H9 (cell line): ENCODE results near the gene SP5. TPM values are rescaled to one million over a fixed set of nuclear protein-coding genes. Genes with fewer than 3 reads are reported as not detected.

Source experiments
- DNase-seq: peaks from one replicate; pipeline ENCODE4 v3.0.0-alpha.2; 2017
- H2AFZ ChIP-seq: one replicate; pipeline ENCODE4 v1.6.1; 2013; ENCODE audit warnings: mild to moderate bottlenecking, low read length, control low read depth, moderate library complexity
- H2AK5ac ChIP-seq: 2 replicates; pipeline ENCODE4 v1.6.1; 2013; ENCODE audit warnings: low read length, control low read depth, mixed read lengths; ENCODE audit not compliant: insufficient read length
- H2BK120ac ChIP-seq: one replicate; pipeline ENCODE4 v1.6.1; 2013; ENCODE audit warnings: low read depth, mild to moderate bottlenecking, low read length, control low read depth, inconsistent platforms; ENCODE audit not compliant: poor library complexity, severe bottlenecking
- H2BK12ac ChIP-seq: 2 replicates; pipeline ENCODE4 v1.6.1; 2013; ENCODE audit warnings: low read length, control low read depth, mixed read lengths, low read depth; ENCODE audit not compliant: insufficient read length
- H2BK15ac ChIP-seq: 2 replicates; pipeline ENCODE4 v1.6.1; 2013; ENCODE audit warnings: low read depth, low read length, control low read depth
- H2BK20ac ChIP-seq: one replicate; pipeline ENCODE4 v1.6.1; 2013; ENCODE audit warnings: low read depth, mild to moderate bottlenecking, low read length, control low read depth, inconsistent platforms; ENCODE audit not compliant: poor library complexity, severe bottlenecking
- H2BK5ac ChIP-seq: 2 replicates; pipeline ENCODE4 v1.6.1; 2013; ENCODE audit warnings: low read length, control low read depth, mixed read lengths; ENCODE audit not compliant: insufficient read length
- H3K14ac ChIP-seq: 2 replicates; pipeline ENCODE4 v1.6.1; 2013; ENCODE audit warnings: low read length, control low read depth; ENCODE audit not compliant: insufficient read depth
- H3K18ac ChIP-seq: 2 replicates; pipeline ENCODE4 v1.6.1; 2013; ENCODE audit warnings: low read depth, mild to moderate bottlenecking, mixed read lengths, low read length, control low read depth; ENCODE audit not compliant: insufficient read length
- H3K23ac ChIP-seq: 2 replicates; pipeline ENCODE4 v1.6.1; 2013; ENCODE audit warnings: low read length, control low read depth, mixed read lengths, low read depth; ENCODE audit not compliant: insufficient read length
- H3K23me2 ChIP-seq: 2 replicates; pipeline ENCODE4 v1.6.1; 2013; ENCODE audit warnings: low read depth, mild to moderate bottlenecking, mixed read lengths, low read length, control low read depth; ENCODE audit not compliant: insufficient read length, poor library complexity, severe bottlenecking
- H3K27ac ChIP-seq: 2 replicates; pipeline ENCODE4 v1.5.1; 2013; ENCODE audit warnings: low read length, control low read depth, mixed read lengths, low read depth; ENCODE audit not compliant: insufficient read length
- H3K27me3 ChIP-seq: 2 replicates; pipeline ENCODE4 v1.6.1; 2013; ENCODE audit warnings: low read length, control low read depth, inconsistent platforms; ENCODE audit not compliant: insufficient read depth
- H3K4ac ChIP-seq: 2 replicates; pipeline ENCODE4 v1.6.1; 2013; ENCODE audit warnings: low read depth, mild to moderate bottlenecking, control low read depth, inconsistent platforms, low read length, moderate library complexity
- H3K4me1 ChIP-seq: 2 replicates; pipeline ENCODE4 v1.6.1; 2013; ENCODE audit warnings: low read length, control low read depth, inconsistent platforms; ENCODE audit not compliant: insufficient read depth
- H3K4me2 ChIP-seq: 2 replicates; pipeline ENCODE4 v1.6.1; 2013; ENCODE audit warnings: low read length, control low read depth, mixed read lengths; ENCODE audit not compliant: insufficient read length, insufficient read depth
- H3K56ac ChIP-seq: 2 replicates; pipeline ENCODE4 v1.6.1; 2013; ENCODE audit warnings: low read depth, mild to moderate bottlenecking, mixed read lengths, low read length, control low read depth; ENCODE audit not compliant: insufficient read length
- H3K79me1 ChIP-seq: 2 replicates; pipeline ENCODE4 v1.6.1; 2013; ENCODE audit warnings: low read depth, mild to moderate bottlenecking, moderate library complexity, low read length, control low read depth, inconsistent platforms; ENCODE audit not compliant: insufficient read depth, poor library complexity, severe bottlenecking
- H3K79me2 ChIP-seq: 2 replicates; pipeline ENCODE4 v1.6.1; 2013; ENCODE audit warnings: low read length, control low read depth, inconsistent platforms; ENCODE audit not compliant: insufficient read depth
- H3K9ac ChIP-seq: 2 replicates; pipeline ENCODE4 v1.6.1; 2013; ENCODE audit warnings: low read length, control low read depth, mixed read lengths; ENCODE audit not compliant: insufficient read length; ENCODE audit errors: extremely low read depth
- H3K9me3 ChIP-seq: one replicate; pipeline ENCODE4 v1.6.1; 2013; ENCODE audit warnings: low read depth, low read length, inconsistent platforms; ENCODE audit not compliant: control insufficient read depth
- H3T11ph ChIP-seq: one replicate; pipeline ENCODE4 v1.6.1; 2013; ENCODE audit warnings: mild to moderate bottlenecking, low read length, control low read depth, inconsistent platforms
- H4K20me1 ChIP-seq: one replicate; pipeline ENCODE4 v1.6.1; 2013; ENCODE audit not compliant: control insufficient read depth, insufficient read length, insufficient read depth
- H4K5ac ChIP-seq: 2 replicates; pipeline ENCODE4 v1.6.1; 2013; ENCODE audit warnings: low read depth, mild to moderate bottlenecking, mixed read lengths, low read length, control low read depth; ENCODE audit not compliant: insufficient read length
- H4K8ac ChIP-seq: replicated peaks from 2 replicates; pipeline ENCODE4 v1.6.1; 2013; ENCODE audit warnings: low read length, control low read depth, mixed read lengths, low read depth; ENCODE audit not compliant: insufficient read length
- H4K91ac ChIP-seq: 2 replicates; pipeline ENCODE4 v1.6.1; 2013; ENCODE audit warnings: low read depth, mild to moderate bottlenecking, moderate library complexity, mixed read lengths, low read length, control low read depth; ENCODE audit not compliant: insufficient read length
- H3K27ac Mint-ChIP-seq, 3 experiments: 2 replicates in 2 of 3; 3 replicates in 1 of 3; pipeline ENCODE4 v1.8.0; 2020 to 2021; ENCODE audit warnings: mixed read lengths in 3 of 3, mild to moderate bottlenecking in 1 of 3, moderate library complexity in 1 of 3
- H3K27me3 Mint-ChIP-seq: 2 replicates; pipeline ENCODE4 v1.8.0; 2021; ENCODE audit warnings: low read depth, mild to moderate bottlenecking, moderate library complexity, mixed read lengths
- H3K36me3 Mint-ChIP-seq, 3 experiments: 2 replicates in 2 of 3; 3 replicates in 1 of 3; pipeline ENCODE4 v1.8.0; 2020 to 2021; ENCODE audit warnings: low read depth in 3 of 3, mixed read lengths in 3 of 3; ENCODE audit not compliant: insufficient read depth in 1 of 3
- H3K4me1 Mint-ChIP-seq, 2 experiments: 2 replicates each; pipeline ENCODE4 v1.8.0; 2020; ENCODE audit warnings: mixed read lengths in 2 of 2
- H3K4me3 Mint-ChIP-seq, 2 experiments: 2 replicates in 1 of 2; 3 replicates in 1 of 2; pipeline ENCODE4 v1.8.0; 2020 to 2021; ENCODE audit warnings: mild to moderate bottlenecking in 2 of 2, mixed read lengths in 2 of 2, moderate library complexity in 1 of 2
- H3K9me3 Mint-ChIP-seq, 2 experiments: 2 replicates in 1 of 2; 3 replicates in 1 of 2; pipeline ENCODE4 v1.8.0; 2020; ENCODE audit warnings: mild to moderate bottlenecking in 2 of 2, mixed read lengths in 2 of 2, moderate library complexity in 1 of 2
- CTCF ChIP-seq: fragments of 200-600 bp; sonication (generic); conservative IDR thresholded peaks from 3 replicates; pipeline ENCODE4 v1.8.0; 2021; ENCODE audit warnings: antibody characterized with exemption, mild to moderate bottlenecking
- WGBS: extraction: QIAGEN DNeasy Blood & Tissue Kit; methylation state at CpG from one replicate; pipeline ENCODE4 v1.1.7; 2013; ENCODE audit warnings: missing lambda C conversion rate, low lambda C conversion rate, mixed read lengths; ENCODE audit not compliant: insufficient read length; ENCODE audit errors: extremely low coverage; 5-methylcytosine and 5-hydroxymethylcytosine counted together
- total RNA-seq: library from RNA; stranded (reverse); gene quantifications from 2 replicates; pipeline ENCODE4 v1.2.1, GENCODE V29; 2021

SP5 gene
- total RNA-seq, 1 experiment from 2014 or later: 1.7 TPM

GRCh38 chr2:170696948-170697347 lies 18.2 kb upstream of the SP5 start:
- WGBS: no CpG with 5 or more reads among the region's 3 CpGs
- Histone ChIP-seq H3K14ac (no peak overlapping the region), H3K18ac (no peak overlapping the region), H2AK5ac (no peak overlapping the region), H3K9ac (no peak overlapping the region), H3K79me1 (no peaks in the 10 kb centered on the region), H3K79me2 (no peaks in the 10 kb centered on the region), H3K9me3 (no peaks in the 10 kb centered on the region), H3K56ac (no peak overlapping the region), H4K91ac (no peak overlapping the region), H3T11ph (no peak overlapping the region), H2BK5ac (no peak overlapping the region), H2BK12ac (no peak overlapping the region), H4K20me1 (no peaks in the 10 kb centered on the region), H4K5ac (no peak overlapping the region), H2BK15ac (no peak overlapping the region), H3K23me2 (no peaks in the 10 kb centered on the region), H3K27ac (no peak overlapping the region), H3K4ac (no peak overlapping the region), H3K27me3 (no peaks in the 10 kb centered on the region), H3K4me2 (no peak overlapping the region), H2BK120ac (no peak overlapping the region), H2AFZ (no peak overlapping the region), H3K4me1 (no peaks in the 10 kb centered on the region; the same call in 1 of the 2 replicates), H2BK20ac (no peak overlapping the region), H3K23ac (no peak overlapping the region), H4K8ac (no peak overlapping the region)
- no peak for TF ChIP-seq CTCF
- Mint-ChIP-seq H3K9me3 (no peaks in the 10 kb centered on the region; a peak in 1 of 5 replicates), H3K4me3 (no peak overlapping the region), H3K4me1 (peaks cover 19 to 21% of the 10 kb centered on the region in 2 experiments), H3K27ac (no peak overlapping the region; a peak in 1 of 7 replicates), H3K27me3 (peaks cover 4% of the 10 kb centered on the region; the same call in 1 of the 2 replicates), H3K36me3 (no peaks in the 10 kb centered on the region)
- DNase-seq: no peak
